C4-2B (cell line): Measurements from ENCODE around the gene GAPDH.

ENCODE experiments used
- H3K27ac ChIP-seq: fragments of 450-650 bp; 2 replicates; pipeline ENCODE4 v1.5.1; 2017
- CTCF ChIP-seq: fragments of 450-650 bp; conservative IDR thresholded peaks from 2 replicates; pipeline ENCODE4 v1.5.1; 2017; ENCODE audit warnings: mild to moderate bottlenecking
- ZFX ChIP-seq: fragments of 450-650 bp; IDR thresholded peaks from 2 replicates; pipeline ENCODE4 v1.6.1; 2017

The GAPDH gene

GRCh38 chr12:6548556-6548955 lies 14.2 kb downstream of the GAPDH start:
- TF ChIP-seq CTCF = no peak
- TF ChIP-seq ZFX = no peak
- H3K27ac ChIP-seq = no peak overlapping the region

- TF ChIP-seq CTCF (no peak), ZFX (no peak)
- H3K27ac ChIP-seq = no peak overlapping the region
These were observed 14.8 kb downstream of the GAPDH start for GRCh38 chr12:6548966-6549683.

GRCh38 chr12:6549684-6550151 lies 15.4 kb downstream of the GAPDH start:
- H3K27ac ChIP-seq = no peak overlapping the region
- TF ChIP-seq CTCF (no peak), ZFX (no peak)

- TF ChIP-seq CTCF (no peak), ZFX (no peak)
These were observed 16.2 kb downstream of the GAPDH start for GRCh38 chr12:6550294-6551062.

GRCh38 chr12:6551063-6551461 lies 16.7 kb downstream of the GAPDH start:
- TF ChIP-seq ZFX = no peak
- no peak for TF ChIP-seq CTCF
- H3K27ac ChIP-seq = no peak overlapping the region

More at GRCh38 chr12:6550294-6551062, 16.2 kb downstream of the GAPDH start:
- H3K27ac ChIP-seq = no peak overlapping the region

- TF ChIP-seq ZFX (no peak), CTCF (no peak)
- no peak overlapping the region for H3K27ac ChIP-seq
These were observed 17.3 kb downstream of the GAPDH start for GRCh38 chr12:6551496-6552139.

GRCh38 chr12:6552140-6552551 lies 17.8 kb downstream of the GAPDH start:
- peak overlapping the region; percentile 11; the same call in 1 of the 2 replicates for H3K27ac ChIP-seq
- no peak for TF ChIP-seq CTCF
- no peak for TF ChIP-seq ZFX
